ENCODE results near the gene INHA.

The INHA gene

GRCh38 chr2:219575566-219576504 lies 3.7 kb downstream of the INHA start:
- no peak for DNase-seq (ENCODE audit: low read depth)

- DNase-seq (ENCODE audit: low read depth), result no peak
Observed at GRCh38 chr2:219576505-219577388, 4.6 kb downstream of the INHA start.

- DNase-seq (ENCODE audit: low read depth), result no peak
Observed at GRCh38 chr2:219578811-219579613, 6.9 kb downstream of the INHA start.

- no peak for DNase-seq (ENCODE audit: low read depth)
Observed at GRCh38 chr2:219581346-219581745, 9.2 kb downstream of the INHA start.

- DNase-seq (ENCODE audit: low read depth), result no peak
Observed at GRCh38 chr2:219591091-219591490, 19.0 kb downstream of the INHA start.

- DNase-seq (ENCODE audit: low read depth), result no peak
Observed at GRCh38 chr2:219592736-219593135, 20.6 kb downstream of the INHA start.

- no peak for DNase-seq (ENCODE audit: low read depth)
Observed at GRCh38 chr2:219593154-219593553, 21.0 kb downstream of the INHA start.

- DNase-seq (ENCODE audit: low read depth), result no peak
Observed at GRCh38 chr2:219595256-219595655, 23.1 kb downstream of the INHA start.

GRCh38 chr2:219596954-219597551 lies 24.9 kb downstream of the INHA start:
- no peak for DNase-seq (ENCODE audit: low read depth)

GRCh38 chr2:219597552-219598307 lies 25.6 kb downstream of the INHA start, which contains the start of gene STK11IP:
Gene STK11IP, plus strand, starts transcription at chr2:219597857. Its CDS starts 263 bp downstream, at chr2:219598120.
- DNase-seq (ENCODE audit: low read depth), result peak; percentile 89

- no peak for DNase-seq (ENCODE audit: low read depth)
Observed at GRCh38 chr2:219598308-219599078, 26.4 kb downstream of the INHA start.

- no peak for DNase-seq (ENCODE audit: low read depth)
Observed at GRCh38 chr2:219603771-219604170, 31.7 kb downstream of the INHA start.

GRCh38 chr2:219605607-219605954 lies 33.5 kb downstream of the INHA start:
- no peak for DNase-seq (ENCODE audit: low read depth)

- DNase-seq (ENCODE audit: low read depth), result no peak
Observed at GRCh38 chr2:219607931-219608330, 35.8 kb downstream of the INHA start.

- DNase-seq (ENCODE audit: low read depth), result no peak
Observed at GRCh38 chr2:219608399-219608964, 36.4 kb downstream of the INHA start.

GRCh38 chr2:219609149-219609750 lies 37.1 kb downstream of the INHA start:
- DNase-seq (ENCODE audit: low read depth), result no peak

- DNase-seq (ENCODE audit: low read depth), result no peak
Observed at GRCh38 chr2:219611306-219611705, 39.2 kb downstream of the INHA start.

GRCh38 chr2:219611866-219612576 lies 39.9 kb downstream of the INHA start:
- DNase-seq (ENCODE audit: low read depth), result no peak

Measured in stimulated activated CD8-positive, alpha-beta memory T cell treated with anti-CD3 and anti-CD28 coated beads, Interleukin-7, amount 100 ng/mL, for 24 hours (primary cell).